Chondrocyte (in vitro differentiated cells): ENCODE results near the gene SELPLG. TPM values are rescaled to one million over a fixed set of nuclear protein-coding genes. Genes with fewer than 3 reads are reported as not detected.

Source experiments
- DNase-seq: peaks from one replicate; pipeline ENCODE4 v3.0.0; 2021; ENCODE audit warnings: mixed read lengths, low spot score
- H3K27ac Mint-ChIP-seq: one replicate; pipeline ENCODE4 v1.8.0; 2021; ENCODE audit warnings: mild to moderate bottlenecking, moderate library complexity, mixed read lengths; ENCODE audit not compliant: unreplicated experiment
- H3K27me3 Mint-ChIP-seq: 2 replicates; pipeline ENCODE4 v1.8.0; 2021; ENCODE audit warnings: low read depth, mixed read lengths
- H3K36me3 Mint-ChIP-seq: 2 replicates; pipeline ENCODE4 v1.8.0; 2021; ENCODE audit warnings: low read depth, mixed read lengths
- H3K4me1 Mint-ChIP-seq: 2 replicates; pipeline ENCODE4 v1.8.0; 2021; ENCODE audit warnings: low read depth, mild to moderate bottlenecking, mixed read lengths
- H3K4me3 Mint-ChIP-seq: one replicate; pipeline ENCODE4 v1.8.0; 2021; ENCODE audit warnings: mild to moderate bottlenecking, moderate library complexity, mixed read lengths; ENCODE audit not compliant: unreplicated experiment
- H3K9me3 Mint-ChIP-seq: 2 replicates; pipeline ENCODE4 v1.8.0; 2021; ENCODE audit warnings: low read depth, mixed read lengths
- CTCF ChIP-seq: fragments of 200-600 bp; sonication (generic); IDR thresholded peaks from 2 replicates; pipeline ENCODE4 v1.5.0; 2021; ENCODE audit warnings: antibody characterized with exemption, mild to moderate bottlenecking, moderate library complexity
- total RNA-seq: library from RNA; stranded (reverse); gene quantifications from 3 replicates; pipeline ENCODE4 v1.2.1, GENCODE V29; 2021

Gene SELPLG
- total RNA-seq, 1 donor from 2014 or later = 3.2 TPM

- Mint-ChIP-seq H3K4me1 (peaks cover 52% of the 10 kb centered on the region), H3K36me3 (no peaks in the 10 kb centered on the region), H3K27me3 (no peaks in the 10 kb centered on the region), H3K9me3 (peaks cover 5% of the 10 kb centered on the region), H3K4me3 (no peak overlapping the region), H3K27ac (peak overlapping the region; percentile 60)
- no peak for DNase-seq
- TF ChIP-seq CTCF = no peak
Observed at GRCh38 chr12:108582978-108583770, 50.5 kb downstream of the SELPLG start.

GRCh38 chr12:108582509-108582908, 51.2 kb downstream of the SELPLG start:
- DNase-seq = no peak
- Mint-ChIP-seq H3K27me3 (no peaks in the 10 kb centered on the region), H3K9me3 (peaks cover 5% of the 10 kb centered on the region), H3K4me1 (peaks cover 58% of the 10 kb centered on the region), H3K27ac (peak overlapping the region; percentile 17), H3K4me3 (no peak overlapping the region), H3K36me3 (no peaks in the 10 kb centered on the region)
- no peak for TF ChIP-seq CTCF

GRCh38 chr12:108581311-108582227, 52.1 kb downstream of the SELPLG start:
- Mint-ChIP-seq H3K27me3 (no peaks in the 10 kb centered on the region), H3K36me3 (no peaks in the 10 kb centered on the region), H3K4me1 (peaks cover 67% of the 10 kb centered on the region), H3K4me3 (no peak overlapping the region), H3K27ac (peak overlapping the region; percentile 83), H3K9me3 (peaks cover 5% of the 10 kb centered on the region)
- TF ChIP-seq CTCF = no peak
- DNase-seq = no peak

DNA sequence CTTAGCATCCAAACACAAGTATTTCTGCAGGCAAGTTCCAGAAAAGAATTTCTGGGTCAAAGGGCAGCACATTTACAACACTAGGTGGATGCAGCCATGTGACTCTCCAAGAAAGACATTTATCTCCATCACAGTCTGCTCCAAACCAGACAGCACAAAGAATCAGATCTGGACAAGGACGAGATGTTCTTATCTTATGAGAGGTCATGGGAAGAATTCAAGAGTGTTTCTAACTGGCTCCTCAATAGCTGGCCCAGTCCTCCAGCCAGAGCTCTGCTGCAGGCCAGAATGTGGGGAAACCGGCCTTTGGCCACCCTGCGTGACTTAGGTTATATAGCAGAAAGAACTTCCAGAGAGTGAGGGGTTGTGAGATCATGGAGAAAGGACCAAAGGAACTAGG, 53.2 kb downstream of the SELPLG start:
- Mint-ChIP-seq H3K4me1 (peaks cover 77% of the 10 kb centered on the region), H3K27me3 (no peaks in the 10 kb centered on the region), H3K4me3 (no peak overlapping the region), H3K27ac (peak overlapping the region; percentile 83), H3K9me3 (peaks cover 5% of the 10 kb centered on the region), H3K36me3 (no peaks in the 10 kb centered on the region)
- TF ChIP-seq CTCF = no peak
- DNase-seq = no peak

- TF ChIP-seq CTCF = no peak
- no peak for DNase-seq
- Mint-ChIP-seq H3K9me3 (peaks cover 5% of the 10 kb centered on the region), H3K4me1 (peaks cover 69% of the 10 kb centered on the region), H3K4me3 (no peak overlapping the region), H3K27ac (peak overlapping the region; percentile 83), H3K27me3 (no peaks in the 10 kb centered on the region), H3K36me3 (peaks cover 1% of the 10 kb centered on the region)
Observed at GRCh38 chr12:108578813-108579212, 54.9 kb downstream of the SELPLG start.
